ENCODE data around the gene GTSE1. TPM values are rescaled to one million over a fixed set of nuclear protein-coding genes. Genes with fewer than 3 reads are reported as not detected.

Gene GTSE1
- total RNA-seq, 1 experiment from 2014 or later, result 55.1 TPM

DNA sequence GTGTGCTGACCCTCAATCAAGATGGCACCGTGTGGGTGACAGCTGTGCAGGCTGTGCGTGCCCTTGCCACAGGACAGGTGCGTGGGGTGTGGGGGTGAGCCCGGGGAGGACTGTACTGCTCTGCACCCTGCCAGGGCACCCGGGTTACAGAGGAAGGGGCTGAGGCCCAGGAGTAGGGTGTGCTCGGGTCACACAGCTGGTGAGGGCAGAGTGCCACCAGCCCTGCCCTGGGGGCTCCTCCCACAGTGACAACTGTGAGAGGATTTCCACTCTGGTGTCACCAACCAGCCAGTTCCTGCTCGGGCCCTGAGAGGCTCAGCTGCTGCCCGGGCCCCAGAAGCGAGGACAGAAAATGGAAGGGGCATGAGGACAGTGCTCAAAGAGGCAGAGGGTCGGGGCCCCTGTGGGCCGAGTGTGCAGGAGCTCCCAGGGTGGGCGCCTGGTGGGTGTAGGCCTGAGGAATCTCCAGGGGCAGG is 59.4 kb downstream of the GTSE1 start:
- ChIA-PET POLR2A (no interaction called here), CTCF (interaction anchor here (1.0 to 2.3 kb wide), 5 partner anchors 12 to 208 kb away, joined by 3 to 10 read pairs (median 5); no protein-coding TSS in a partner anchor)
- Mint-ChIP-seq H3K4me1 (ENCODE audit: low read depth, unreplicated experiment) (no peaks in the 10 kb centered on the region), H3K27ac (ENCODE audit: unreplicated experiment) (peak overlapping the region; percentile 57), H3K4me3 (ENCODE audit: unreplicated experiment) (no peak overlapping the region), H3K9me3 (ENCODE audit: unreplicated experiment) (no peaks in the 10 kb centered on the region), H3K27me3 (ENCODE audit: insufficient read depth, unreplicated experiment) (no peaks in the 10 kb centered on the region), H3K36me3 (ENCODE audit: insufficient read depth, unreplicated experiment) (peaks cover 93% of the 10 kb centered on the region)
- Histone ChIP-seq H3K27me3 (replicated peaks; ENCODE audit: control insufficient read depth, insufficient read depth, low read length) (no peaks in the 10 kb centered on the region), H3K4me1 (no peaks in the 10 kb centered on the region), H3K9me3 (no peaks in the 10 kb centered on the region), H3K4me3 (ENCODE audit: low read depth, low read length) (no peak overlapping the region), H3K36me3 (ENCODE audit: control insufficient read depth, insufficient read depth, low read length) (peaks cover 2% of the 10 kb centered on the region)
- TF ChIP-seq CTCF (IDR thresholded peaks at IDR 0.05; ENCODE audit: insufficient read depth in 1 of 2, low read depth in 1 of 2, low read length in 1 of 2, severe bottlenecking in 1 of 2, unreplicated experiment in 1 of 2), result no peak
- no TSS peak for BruUV-seq (replicated peaks)
- DNase-seq, result no peak
- intact Hi-C loops (cut with micrococcal nuclease; ENCODE audit: unreplicated experiment), result loop anchor here (1.0 to 5.0 kb wide), 2 partner anchors 36 to 186 kb away; no protein-coding TSS in a partner anchor

GRCh38 chr22:46356496-46357480 is 60.1 kb downstream of the GTSE1 start:
- BruUV-seq (replicated peaks), result no TSS peak
- H3K4me3 Mint-ChIP-seq (ENCODE audit: unreplicated experiment), result no peak overlapping the region
- TF ChIP-seq CTCF (IDR thresholded peaks at IDR 0.05; ENCODE audit: insufficient read depth in 1 of 2, low read depth in 1 of 2, low read length in 1 of 2, severe bottlenecking in 1 of 2, unreplicated experiment in 1 of 2), result no peak
- no peaks in the 10 kb centered on the region for H3K9me3 Mint-ChIP-seq (ENCODE audit: unreplicated experiment)
- no peak for DNase-seq
- no peaks in the 10 kb centered on the region for H3K4me1 Mint-ChIP-seq (ENCODE audit: low read depth, unreplicated experiment)
- H3K4me3 ChIP-seq (ENCODE audit: low read depth, low read length), result no peak overlapping the region
- no peaks in the 10 kb centered on the region for H3K4me1 ChIP-seq
- POLR2A ChIA-PET, result no interaction called here
- H3K36me3 ChIP-seq (ENCODE audit: control insufficient read depth, insufficient read depth, low read length), result no peaks in the 10 kb centered on the region; the same call in none of the 2 replicates
- no peak overlapping the region for H3K27ac Mint-ChIP-seq (ENCODE audit: unreplicated experiment)
- CTCF ChIA-PET, result interaction anchor here (1.2 to 2.3 kb wide), 3 partner anchors 13 to 207 kb away, joined by 3 to 10 read pairs (median 6); no protein-coding TSS in a partner anchor
- H3K9me3 ChIP-seq, result no peaks in the 10 kb centered on the region
- H3K27me3 ChIP-seq (replicated peaks; ENCODE audit: control insufficient read depth, insufficient read depth, low read length), result no peaks in the 10 kb centered on the region
- intact Hi-C loops (cut with micrococcal nuclease; ENCODE audit: unreplicated experiment), result loop anchor here (5.0 kb wide), 1 partner anchor 36 kb away; no protein-coding TSS in a partner anchor
- H3K27me3 Mint-ChIP-seq (ENCODE audit: insufficient read depth, unreplicated experiment), result no peaks in the 10 kb centered on the region
- peaks cover 92% of the 10 kb centered on the region for H3K36me3 Mint-ChIP-seq (ENCODE audit: insufficient read depth, unreplicated experiment)

GRCh38 chr22:46357711-46358520 is 61.2 kb downstream of the GTSE1 start:
- TF ChIP-seq CTCF (IDR thresholded peaks at IDR 0.05; ENCODE audit: insufficient read depth in 1 of 2, low read depth in 1 of 2, low read length in 1 of 2, severe bottlenecking in 1 of 2, unreplicated experiment in 1 of 2), result no peak
- no peaks in the 10 kb centered on the region for H3K9me3 Mint-ChIP-seq (ENCODE audit: unreplicated experiment)
- no peak overlapping the region for H3K4me3 Mint-ChIP-seq (ENCODE audit: unreplicated experiment)
- peaks cover 87% of the 10 kb centered on the region for H3K36me3 Mint-ChIP-seq (ENCODE audit: insufficient read depth, unreplicated experiment)
- POLR2A ChIA-PET, result no interaction called here
- intact Hi-C loops (cut with micrococcal nuclease; ENCODE audit: unreplicated experiment), result loop anchor here (5.0 kb wide), 1 partner anchor 34 kb away; no protein-coding TSS in a partner anchor
- no peak overlapping the region for H3K27ac Mint-ChIP-seq (ENCODE audit: unreplicated experiment)
- H3K27me3 Mint-ChIP-seq (ENCODE audit: insufficient read depth, unreplicated experiment), result no peaks in the 10 kb centered on the region
- Histone ChIP-seq H3K9me3 (no peaks in the 10 kb centered on the region), H3K27me3 (replicated peaks; ENCODE audit: control insufficient read depth, insufficient read depth, low read length) (no peaks in the 10 kb centered on the region), H3K4me1 (no peaks in the 10 kb centered on the region), H3K4me3 (ENCODE audit: low read depth, low read length) (no peak overlapping the region), H3K36me3 (ENCODE audit: control insufficient read depth, insufficient read depth, low read length) (no peaks in the 10 kb centered on the region; the same call in none of the 2 replicates)
- DNase-seq, result no peak
- no peaks in the 10 kb centered on the region for H3K4me1 Mint-ChIP-seq (ENCODE audit: low read depth, unreplicated experiment)
- CTCF ChIA-PET, result no interaction called here
- BruUV-seq (replicated peaks), result no TSS peak
